ENCODE measurements around the gene SH2B3. TPM values are rescaled to one million over a fixed set of nuclear protein-coding genes. Genes with fewer than 3 reads are reported as not detected.
A peak's percentile ranks its signal among the peaks of the same experiment; 100 is the strongest.

The SH2B3 gene
- total RNA-seq, 2 experiments from 2014 or later, result 48.7 to 52.7 TPM

GRCh38 chr12:111411185-111411764, 5.6 kb downstream of the SH2B3 start:
- ChIA-PET POLR2A (interaction anchor here (1.1 to 13.4 kb wide), 4 partner anchors 14 to 52 kb away, joined by 3 to 225 read pairs (median 8); no protein-coding TSS in a partner anchor), CTCF (interaction anchor here (1.6 to 25.6 kb wide), 3 partner anchors 13 to 26 kb away, joined by 6 to 1222 read pairs (median 91); no protein-coding TSS in a partner anchor)
- Mint-ChIP-seq H3K27ac (peak overlapping the region; percentile 80), H3K4me1 (ENCODE audit: low read depth) (peaks cover 69% of the 10 kb centered on the region), H3K27me3 (no peaks in the 10 kb centered on the region), H3K9me3 (no peaks in the 10 kb centered on the region), H3K4me3 (peak overlapping the region; percentile 51), H3K36me3 (ENCODE audit: low read depth) (peaks cover 54% of the 10 kb centered on the region)
- intact Hi-C loops (cut with micrococcal nuclease), result no loop called here
- TF ChIP-seq CTCF (IDR thresholded peaks at IDR 0.05), result no peak
- DNase-seq (peak; percentile 42), ATAC-seq (peak; percentile 20)

GRCh38 chr12:111412007-111412829, 6.5 kb downstream of the SH2B3 start:
- DNase-seq (no peak), ATAC-seq (peak; percentile 18)
- CTCF ChIA-PET, result interaction anchor here (0.8 to 25.6 kb wide), 4 partner anchors 8 to 26 kb away, joined by 3 to 1222 read pairs (median 48); no protein-coding TSS in a partner anchor
- H3K27me3 Mint-ChIP-seq, result no peaks in the 10 kb centered on the region
- H3K36me3 Mint-ChIP-seq (ENCODE audit: low read depth), result peaks cover 53% of the 10 kb centered on the region
- peak overlapping the region; percentile 40 for H3K4me3 Mint-ChIP-seq
- POLR2A ChIA-PET, result interaction anchor here (0.6 to 13.4 kb wide), 6 partner anchors 8 to 320 kb away, joined by 3 to 225 read pairs (median 6); no protein-coding TSS in a partner anchor
- H3K4me1 Mint-ChIP-seq (ENCODE audit: low read depth), result peaks cover 75% of the 10 kb centered on the region
- intact Hi-C loops (cut with micrococcal nuclease), result no loop called here
- no peak for TF ChIP-seq CTCF (IDR thresholded peaks at IDR 0.05)
- peak overlapping the region; percentile 80 for H3K27ac Mint-ChIP-seq
- H3K9me3 Mint-ChIP-seq, result no peaks in the 10 kb centered on the region

GRCh38 chr12:111412830-111413441, 7.2 kb downstream of the SH2B3 start:
- ChIA-PET CTCF (interaction anchor here (0.8 to 25.6 kb wide), 3 partner anchors 9 to 25 kb away, joined by 3 to 1222 read pairs (median 91); no protein-coding TSS in a partner anchor), POLR2A (interaction anchor here (0.6 to 13.4 kb wide), 4 partner anchors 9 to 321 kb away, joined by 3 to 225 read pairs (median 8); no protein-coding TSS in a partner anchor)
- H3K4me1 Mint-ChIP-seq (ENCODE audit: low read depth), result peaks cover 71% of the 10 kb centered on the region
- DNase-seq (no peak), ATAC-seq (no peak)
- intact Hi-C loops (cut with micrococcal nuclease), result no loop called here
- no peaks in the 10 kb centered on the region for H3K27me3 Mint-ChIP-seq
- peak overlapping the region; percentile 55 for H3K27ac Mint-ChIP-seq
- no peak overlapping the region for H3K4me3 Mint-ChIP-seq
- H3K36me3 Mint-ChIP-seq (ENCODE audit: low read depth), result peaks cover 50% of the 10 kb centered on the region
- TF ChIP-seq CTCF (IDR thresholded peaks at IDR 0.05), result no peak
- H3K9me3 Mint-ChIP-seq, result no peaks in the 10 kb centered on the region

GRCh38 chr12:111413442-111414086, 7.8 kb downstream of the SH2B3 start:
- TF ChIP-seq CTCF (IDR thresholded peaks at IDR 0.05), result no peak
- Mint-ChIP-seq H3K27me3 (no peaks in the 10 kb centered on the region), H3K36me3 (ENCODE audit: low read depth) (peaks cover 44% of the 10 kb centered on the region), H3K27ac (peak overlapping the region; percentile 55), H3K4me1 (ENCODE audit: low read depth) (peaks cover 65% of the 10 kb centered on the region), H3K4me3 (no peak overlapping the region), H3K9me3 (no peaks in the 10 kb centered on the region)
- ChIA-PET POLR2A (interaction anchor here (0.9 to 13.4 kb wide), 3 partner anchors 12 to 38 kb away, joined by 4 to 225 read pairs (median 5); no protein-coding TSS in a partner anchor), CTCF (interaction anchor here (0.8 to 25.6 kb wide), 3 partner anchors 10 to 24 kb away, joined by 3 to 1222 read pairs (median 91); no protein-coding TSS in a partner anchor)
- DNase-seq (no peak), ATAC-seq (no peak)
- intact Hi-C loops (cut with micrococcal nuclease), result no loop called here

Measured in activated CD8-positive, alpha-beta T cell treated with anti-CD3 and anti-CD28 coated beads for 36 hours (primary cell).